HFF-Myc (cell line): ENCODE measurements around the gene NUDT7.

ENCODE experiments used
- DNase-seq: peaks from one replicate; pipeline ENCODE4 v3.0.0-alpha.2; 2011; ENCODE audit warnings: low read depth; ENCODE audit errors: extremely low read depth
- H3K4me3 ChIP-seq: replicated peaks from 2 replicates; pipeline ENCODE4 v1.5.1; 2011; ENCODE audit warnings: low read depth, mild to moderate bottlenecking, control low read depth, low read length
- CTCF ChIP-seq: IDR thresholded peaks from 2 replicates; pipeline ENCODE4 v1.5.1; 2012; ENCODE audit warnings: mild to moderate bottlenecking, low read depth, low read length, control low read depth; ENCODE audit errors: missing control alignments

Gene NUDT7

GRCh38 chr16:77692612-77693011 lies 29.7 kb upstream of the NUDT7 start:
- no peak overlapping the region for H3K4me3 ChIP-seq
- no peak for TF ChIP-seq CTCF
- DNase-seq = no peak

GRCh38 chr16:77696149-77696548 lies 26.2 kb upstream of the NUDT7 start:
- no peak overlapping the region for H3K4me3 ChIP-seq
- TF ChIP-seq CTCF = no peak
- no peak for DNase-seq

- DNase-seq = no peak
- TF ChIP-seq CTCF = no peak
- no peak overlapping the region for H3K4me3 ChIP-seq
These were observed 21.5 kb upstream of the NUDT7 start for GRCh38 chr16:77700846-77701245.

- no peak for TF ChIP-seq CTCF
- no peak for DNase-seq
- H3K4me3 ChIP-seq = no peak overlapping the region
These were observed 17.0 kb upstream of the NUDT7 start for GRCh38 chr16:77705351-77705750.

- TF ChIP-seq CTCF = no peak
- DNase-seq = no peak
- no peak overlapping the region for H3K4me3 ChIP-seq
These were observed 11.1 kb upstream of the NUDT7 start for GRCh38 chr16:77711179-77711578.

- no peak for DNase-seq
- H3K4me3 ChIP-seq = no peak overlapping the region
- TF ChIP-seq CTCF = no peak
These were observed 10.5 kb upstream of the NUDT7 start for GRCh38 chr16:77711775-77712174.

GRCh38 chr16:77715145-77715544 lies 7.2 kb upstream of the NUDT7 start:
- no peak overlapping the region for H3K4me3 ChIP-seq
- DNase-seq = no peak
- no peak for TF ChIP-seq CTCF
